ENCODE results near the gene FAF1. TPM values are rescaled to one million over a fixed set of nuclear protein-coding genes. Genes with fewer than 3 reads are reported as not detected.

Gene FAF1
- total RNA-seq, 1 experiment from 2014 or later: 14.7 TPM

GRCh38 chr1:50631161-50631560 is 328.9 kb downstream of the FAF1 start:
- no TSS peak for BruUV-seq (replicated peaks)
- Histone ChIP-seq H3K27ac (ENCODE audit: low read length) (no peak overlapping the region), H3K27me3 (ENCODE audit: low read length) (no peaks in the 10 kb centered on the region), H3K79me2 (ENCODE audit: low read length) (no peaks in the 10 kb centered on the region), H4K20me1 (ENCODE audit: low read length) (no peaks in the 10 kb centered on the region), H3K9ac (ENCODE audit: low read length) (no peak overlapping the region), H3K4me3 (ENCODE audit: low read length) (no peak overlapping the region), H3K9me3 (ENCODE audit: low read length) (no peaks in the 10 kb centered on the region), H3K36me3 (ENCODE audit: low read depth, low read length) (no peaks in the 10 kb centered on the region), H3K9me2 (replicated peaks; ENCODE audit: low read length) (no peaks in the 10 kb centered on the region), H3K4me2 (ENCODE audit: low read length) (no peak overlapping the region), H3F3A (ENCODE audit: low read length, unreplicated experiment) (no peaks in the 10 kb centered on the region), H2AFZ (ENCODE audit: low read length) (no peak overlapping the region), H3K4me1 (ENCODE audit: insufficient read depth, low read length) (no peaks in the 10 kb centered on the region)
- DNase-seq (peak; percentile 10), ATAC-seq (0 out of 2 replicates have a peak, but pooled peaks have one; percentile 33)
- ChIA-PET CTCF (no interaction called here), POLR2A (ENCODE audit: unreplicated experiment) (no interaction called here)
- intact Hi-C loops (cut with micrococcal nuclease): no loop called here
- TF ChIP-seq CTCF (conservative IDR thresholded peaks at IDR 0.05; ENCODE audit: low read depth, low read length) (no peak), EZH2 (IDR thresholded peaks at IDR 0.05; ENCODE audit: low read length, unreplicated experiment) (no peak), EZH2phosphoT487 (IDR thresholded peaks at IDR 0.05; ENCODE audit: borderline replicate concordance, low read length) (no peak)

GRCh38 chr1:50622259-50622658 is 337.8 kb downstream of the FAF1 start:
- DNase-seq (no peak), ATAC-seq (no peak)
- H3K9ac ChIP-seq (ENCODE audit: low read length): no peak overlapping the region
- no peaks in the 10 kb centered on the region for H3K9me2 ChIP-seq (replicated peaks; ENCODE audit: low read length)
- H3K4me1 ChIP-seq (ENCODE audit: insufficient read depth, low read length): peaks cover 15% of the 10 kb centered on the region
- H3K36me3 ChIP-seq (ENCODE audit: low read depth, low read length): no peaks in the 10 kb centered on the region
- no peak overlapping the region for H3K4me3 ChIP-seq (ENCODE audit: low read length)
- no peaks in the 10 kb centered on the region for H3K9me3 ChIP-seq (ENCODE audit: low read length)
- no peaks in the 10 kb centered on the region for H3K27me3 ChIP-seq (ENCODE audit: low read length)
- H4K20me1 ChIP-seq (ENCODE audit: low read length): no peaks in the 10 kb centered on the region
- H3K4me2 ChIP-seq (ENCODE audit: low read length): no peak overlapping the region
- POLR2A ChIA-PET (ENCODE audit: unreplicated experiment): interaction anchor here (0.6 to 0.7 kb wide), 2 partner anchors 24 to 77 kb away, joined by 3 to 4 read pairs; no protein-coding TSS in a partner anchor
- no peak overlapping the region for H3K27ac ChIP-seq (ENCODE audit: low read length)
- H2AFZ ChIP-seq (ENCODE audit: low read length): no peak overlapping the region
- CTCF ChIA-PET: no interaction called here
- no peak for TF ChIP-seq CTCF (conservative IDR thresholded peaks at IDR 0.05; ENCODE audit: low read depth, low read length)
- no peak for TF ChIP-seq EZH2 (IDR thresholded peaks at IDR 0.05; ENCODE audit: low read length, unreplicated experiment)
- no peak for TF ChIP-seq EZH2phosphoT487 (IDR thresholded peaks at IDR 0.05; ENCODE audit: borderline replicate concordance, low read length)
- BruUV-seq (replicated peaks): no TSS peak
- intact Hi-C loops (cut with micrococcal nuclease): no loop called here
- no peaks in the 10 kb centered on the region for H3F3A ChIP-seq (ENCODE audit: low read length, unreplicated experiment)
- no peaks in the 10 kb centered on the region for H3K79me2 ChIP-seq (ENCODE audit: low read length)

- TF ChIP-seq EZH2phosphoT487 (IDR thresholded peaks at IDR 0.05; ENCODE audit: borderline replicate concordance, low read length) (no peak), EZH2 (IDR thresholded peaks at IDR 0.05; ENCODE audit: low read length, unreplicated experiment) (no peak), CTCF (conservative IDR thresholded peaks at IDR 0.05; ENCODE audit: low read depth, low read length) (peak; percentile 75)
- Histone ChIP-seq H3K9me3 (ENCODE audit: low read length) (no peaks in the 10 kb centered on the region), H3K9ac (ENCODE audit: low read length) (peak overlapping the region; percentile 82), H3K9me2 (replicated peaks; ENCODE audit: low read length) (no peaks in the 10 kb centered on the region), H2AFZ (ENCODE audit: low read length) (peak overlapping the region; percentile 87), H3F3A (ENCODE audit: low read length, unreplicated experiment) (no peaks in the 10 kb centered on the region), H3K4me1 (ENCODE audit: insufficient read depth, low read length) (peaks cover 15% of the 10 kb centered on the region), H3K4me3 (ENCODE audit: low read length) (peak overlapping the region; percentile 61), H3K27ac (ENCODE audit: low read length) (peak overlapping the region; percentile 98), H4K20me1 (ENCODE audit: low read length) (no peaks in the 10 kb centered on the region), H3K27me3 (ENCODE audit: low read length) (no peaks in the 10 kb centered on the region), H3K4me2 (ENCODE audit: low read length) (peak overlapping the region; percentile 85), H3K36me3 (ENCODE audit: low read depth, low read length) (no peaks in the 10 kb centered on the region), H3K79me2 (ENCODE audit: low read length) (no peaks in the 10 kb centered on the region)
- DNase-seq (peak; percentile 95), ATAC-seq (peak; percentile 97)
- ChIA-PET POLR2A (ENCODE audit: unreplicated experiment) (interaction anchor here (0.6 to 1.0 kb wide), 4 partner anchors 14 to 83 kb away, joined by 3 to 29 read pairs (median 4); no protein-coding TSS in a partner anchor), CTCF (interaction anchor here (0.5 to 2.2 kb wide), 9 partner anchors 10 to 830 kb away, joined by 3 to 41 read pairs (median 5); no protein-coding TSS in a partner anchor)
- intact Hi-C loops (cut with micrococcal nuclease): loop anchor here (1.0 kb wide), 2 partner anchors 83 to 114 kb away; no protein-coding TSS in a partner anchor
- no TSS peak for BruUV-seq (replicated peaks)
These were observed 339.3 kb downstream of the FAF1 start for GRCh38 chr1:50620680-50621329.

Data from PC-3 (cell line).